PC-3 (cell line): ENCODE data around the gene ST6GALNAC6. TPM values are rescaled to one million over a fixed set of nuclear protein-coding genes. Genes with fewer than 3 reads are reported as not detected.
A peak's percentile ranks its signal among the peaks of the same experiment; 100 is the strongest.

ENCODE experiments used
- ATAC-seq: fragments of 200-7000 bp; cut with Tn5 transposase; 2 replicates; pipeline ENCODE4 v1.9.1; 2020; ENCODE audit warnings: mild to moderate bottlenecking, moderate library complexity
- BruUV-seq: library from RNA; stranded (reverse); fragments of 400-500 nt; replicated peaks from 2 replicates; lab custom pipeline; 2021; lab: Mats Ljungman, UMichigan
- CTCF ChIA-PET: fragments of 300-600 bp; sonication (Branson Sonifier 250); formaldehyde crosslinking; loops from one replicate; lab custom pipeline; 2022; ENCODE audit warnings: antibody characterized with exemption; lab: Charles Lee
- POLR2A ChIA-PET: fragments of 300-600 bp; sonication (Branson Sonifier 250); formaldehyde crosslinking; loops from one replicate; lab custom pipeline; 2022; ENCODE audit warnings: antibody characterized with exemption; ENCODE audit not compliant: unreplicated experiment; lab: Charles Lee
- DNase-seq: peaks from one replicate; pipeline ENCODE4 v3.0.0-alpha.2; 2015
- H2AFZ ChIP-seq: fragments of 300-600 bp; sonication (generic); 2 replicates; pipeline ENCODE4 v1.6.0; 2016; ENCODE audit warnings: antibody characterized with exemption, low read length
- H3F3A ChIP-seq: fragments of 300-600 bp; sonication (generic); one replicate; pipeline ENCODE4 v1.6.0; 2017; ENCODE audit warnings: antibody characterized with exemption, low read length, control low read depth, mild to moderate bottlenecking; ENCODE audit not compliant: unreplicated experiment
- H3K27ac ChIP-seq: fragments of 300-600 bp; sonication (generic); 2 replicates; pipeline ENCODE4 v1.5.1; 2016; ENCODE audit warnings: mild to moderate bottlenecking, low read length
- H3K27me3 ChIP-seq: fragments of 300-600 bp; sonication (generic); 2 replicates; pipeline ENCODE4 v1.6.1; 2016; ENCODE audit warnings: low read length, mixed read lengths
- H3K36me3 ChIP-seq: fragments of 300-600 bp; sonication (generic); 2 replicates; pipeline ENCODE4 v1.6.1; 2016; ENCODE audit warnings: low read depth, mixed run types, low read length, mixed read lengths
- H3K4me1 ChIP-seq: fragments of 300-600 bp; sonication (generic); 2 replicates; pipeline ENCODE4 v1.5.1; 2016; ENCODE audit warnings: low read length; ENCODE audit not compliant: insufficient read depth
- H3K4me2 ChIP-seq: fragments of 300-600 bp; sonication (generic); 2 replicates; pipeline ENCODE4 v1.6.0; 2016; ENCODE audit warnings: low read length
- H3K4me3 ChIP-seq: fragments of 300-600 bp; sonication (generic); 2 replicates; pipeline ENCODE4 v1.5.1; 2016; ENCODE audit warnings: mild to moderate bottlenecking, low read length, mixed read lengths
- H3K79me2 ChIP-seq: fragments of 300-600 bp; sonication (generic); 2 replicates; pipeline ENCODE4 v1.6.1; 2017; ENCODE audit warnings: low read length, mixed read lengths
- H3K9ac ChIP-seq: fragments of 300-600 bp; sonication (generic); 2 replicates; pipeline ENCODE4 v1.6.0; 2016; ENCODE audit warnings: mild to moderate bottlenecking, low read length
- H3K9me2 ChIP-seq: fragments of 300-600 bp; sonication (generic); replicated peaks from 2 replicates; pipeline ENCODE4 v1.6.1; 2016; ENCODE audit warnings: mixed run types, low read length, mixed read lengths
- H3K9me3 ChIP-seq: fragments of 300-600 bp; sonication (generic); 2 replicates; pipeline ENCODE4 v1.6.1; 2016; ENCODE audit warnings: low read length, mixed read lengths
- H4K20me1 ChIP-seq: fragments of 300-600 bp; sonication (generic); 2 replicates; pipeline ENCODE4 v1.6.1; 2016; ENCODE audit warnings: low read length, mixed read lengths
- EZH2 ChIP-seq: fragments of 300-600 bp; sonication (generic); IDR thresholded peaks from one replicate; pipeline ENCODE4 v1.6.1; 2017; ENCODE audit warnings: antibody characterized with exemption, mild to moderate bottlenecking, low read length; ENCODE audit not compliant: unreplicated experiment
- EZH2phosphoT487 ChIP-seq: fragments of 300-600 bp; sonication (generic); IDR thresholded peaks from 2 replicates; pipeline ENCODE4 v1.6.1; 2018; ENCODE audit warnings: mild to moderate bottlenecking, antibody characterized with exemption, low read length, borderline replicate concordance
- intact Hi-C: fragments of 100-400 bp; cut with micrococcal nuclease; formaldehyde crosslinking; loops from 2 replicates; pipeline ENCODE4 v1.9.0; 2023
- total RNA-seq: library from RNA; depleted of rRNA; stranded (reverse); fragments of >200 nt; gene quantifications from 2 replicates; pipeline ENCODE4 v1.2.3, GENCODE V29; 2014
- TF ChIP-seq, protein P1 (sequence below): fragments of 300-600 bp; sonication (generic); conservative IDR thresholded peaks from 2 replicates; pipeline ENCODE4 v1.5.1; 2017; ENCODE audit warnings: antibody characterized with exemption, low read depth, mild to moderate bottlenecking, low read length

Gene ST6GALNAC6
- total RNA-seq, 1 experiment from 2014 or later: 14.5 TPM

DNA sequence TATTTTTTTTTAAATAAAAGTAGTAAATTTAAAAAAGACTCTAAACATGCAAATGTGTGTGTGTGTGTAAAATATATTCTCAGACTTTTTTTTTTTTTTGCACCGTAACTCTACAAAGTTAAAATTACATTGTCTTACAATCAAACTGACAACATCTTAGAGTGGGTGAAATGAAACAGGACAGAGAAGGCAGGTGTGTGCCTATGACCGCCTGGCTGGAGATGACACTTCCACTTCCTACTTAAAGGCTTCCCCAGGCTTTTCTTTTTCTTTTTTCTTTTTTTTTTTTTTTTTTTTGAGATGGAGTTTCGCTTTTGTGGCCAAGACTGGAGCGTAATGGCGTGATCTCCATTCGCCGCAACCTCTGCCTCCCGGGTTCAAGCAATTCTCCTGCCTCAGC is 19.3 kb downstream of the ST6GALNAC6 start:
- H3K9me2 ChIP-seq: no peaks in the 10 kb centered on the region
- no peak overlapping the region for H3K9ac ChIP-seq
- H3K27me3 ChIP-seq: no peaks in the 10 kb centered on the region
- no peaks in the 10 kb centered on the region for H3K9me3 ChIP-seq
- H3K27ac ChIP-seq: no peak overlapping the region
- no peaks in the 10 kb centered on the region for H3F3A ChIP-seq
- POLR2A ChIA-PET: no interaction called here
- CTCF ChIA-PET: no interaction called here
- no peak overlapping the region for H2AFZ ChIP-seq
- DNase-seq: no peak
- H4K20me1 ChIP-seq: no peaks in the 10 kb centered on the region
- peaks cover 16% of the 10 kb centered on the region for H3K79me2 ChIP-seq
- intact Hi-C loops: no loop called here
- TF ChIP-seq EZH2 (no peak), EZH2phosphoT487 (no peak)
- TF ChIP-seq, protein P1, sequence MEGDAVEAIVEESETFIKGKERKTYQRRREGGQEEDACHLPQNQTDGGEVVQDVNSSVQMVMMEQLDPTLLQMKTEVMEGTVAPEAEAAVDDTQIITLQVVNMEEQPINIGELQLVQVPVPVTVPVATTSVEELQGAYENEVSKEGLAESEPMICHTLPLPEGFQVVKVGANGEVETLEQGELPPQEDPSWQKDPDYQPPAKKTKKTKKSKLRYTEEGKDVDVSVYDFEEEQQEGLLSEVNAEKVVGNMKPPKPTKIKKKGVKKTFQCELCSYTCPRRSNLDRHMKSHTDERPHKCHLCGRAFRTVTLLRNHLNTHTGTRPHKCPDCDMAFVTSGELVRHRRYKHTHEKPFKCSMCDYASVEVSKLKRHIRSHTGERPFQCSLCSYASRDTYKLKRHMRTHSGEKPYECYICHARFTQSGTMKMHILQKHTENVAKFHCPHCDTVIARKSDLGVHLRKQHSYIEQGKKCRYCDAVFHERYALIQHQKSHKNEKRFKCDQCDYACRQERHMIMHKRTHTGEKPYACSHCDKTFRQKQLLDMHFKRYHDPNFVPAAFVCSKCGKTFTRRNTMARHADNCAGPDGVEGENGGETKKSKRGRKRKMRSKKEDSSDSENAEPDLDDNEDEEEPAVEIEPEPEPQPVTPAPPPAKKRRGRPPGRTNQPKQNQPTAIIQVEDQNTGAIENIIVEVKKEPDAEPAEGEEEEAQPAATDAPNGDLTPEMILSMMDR: no peak
- H3K4me3 ChIP-seq: no peak overlapping the region
- H3K36me3 ChIP-seq: no peaks in the 10 kb centered on the region
- H3K4me2 ChIP-seq: no peak overlapping the region
- BruUV-seq: no TSS peak
- no peak for ATAC-seq
- H3K4me1 ChIP-seq: peaks cover 5% of the 10 kb centered on the region

DNA sequence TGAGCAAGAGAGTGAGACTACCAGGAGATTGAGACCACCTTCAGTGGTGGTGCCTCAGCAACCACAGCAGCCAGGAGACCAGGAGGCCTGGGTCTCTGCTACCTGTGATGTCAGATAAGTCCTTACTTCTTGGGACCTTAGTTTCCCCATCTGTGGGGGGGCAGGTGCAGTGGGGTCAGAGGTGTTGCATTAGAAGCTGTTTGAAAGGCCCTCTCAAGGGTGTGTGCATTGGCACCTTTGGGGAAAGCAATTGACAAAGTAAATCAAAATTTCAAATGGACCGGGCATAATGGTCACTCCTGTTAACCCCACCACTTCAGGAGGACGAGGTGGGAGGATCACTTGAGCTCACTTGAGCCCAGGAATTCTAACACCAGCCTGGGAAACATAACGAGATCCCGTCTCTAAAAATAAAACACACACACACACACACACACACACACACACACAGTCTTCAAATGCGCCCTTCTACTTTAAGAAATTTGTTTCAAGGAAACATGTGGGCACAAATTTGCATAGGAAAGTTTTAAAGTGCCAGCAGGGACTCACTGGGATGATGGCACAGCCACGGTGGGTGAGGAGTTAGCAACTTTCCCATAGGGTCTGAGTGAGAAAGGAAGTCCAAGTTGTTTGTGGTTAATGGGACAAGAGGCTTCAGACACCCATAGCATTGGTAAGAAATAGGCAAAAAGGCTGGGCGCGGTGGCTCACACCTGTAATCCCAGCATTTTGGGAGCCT is 20.6 kb downstream of the ST6GALNAC6 start:
- Histone ChIP-seq H3K27ac (no peak overlapping the region), H3K4me2 (no peak overlapping the region), H3K36me3 (no peaks in the 10 kb centered on the region), H3F3A (no peaks in the 10 kb centered on the region), H2AFZ (no peak overlapping the region), H3K79me2 (peaks cover 16% of the 10 kb centered on the region), H3K4me3 (no peak overlapping the region), H3K27me3 (no peaks in the 10 kb centered on the region), H3K9me3 (no peaks in the 10 kb centered on the region), H4K20me1 (no peaks in the 10 kb centered on the region), H3K9me2 (no peaks in the 10 kb centered on the region), H3K9ac (no peak overlapping the region), H3K4me1 (peaks cover 17% of the 10 kb centered on the region)
- CTCF ChIA-PET: no interaction called here
- no TSS peak for BruUV-seq
- POLR2A ChIA-PET: no interaction called here
- TF ChIP-seq EZH2phosphoT487 (no peak), EZH2 (no peak)
- TF ChIP-seq, protein P1: no peak
- intact Hi-C loops: loop anchor here (5.0 kb wide), 1 partner anchor 38 kb away; the partner anchor contains the start of gene ST6GALNAC4
- ATAC-seq (no peak), DNase-seq (no peak)

DNA sequence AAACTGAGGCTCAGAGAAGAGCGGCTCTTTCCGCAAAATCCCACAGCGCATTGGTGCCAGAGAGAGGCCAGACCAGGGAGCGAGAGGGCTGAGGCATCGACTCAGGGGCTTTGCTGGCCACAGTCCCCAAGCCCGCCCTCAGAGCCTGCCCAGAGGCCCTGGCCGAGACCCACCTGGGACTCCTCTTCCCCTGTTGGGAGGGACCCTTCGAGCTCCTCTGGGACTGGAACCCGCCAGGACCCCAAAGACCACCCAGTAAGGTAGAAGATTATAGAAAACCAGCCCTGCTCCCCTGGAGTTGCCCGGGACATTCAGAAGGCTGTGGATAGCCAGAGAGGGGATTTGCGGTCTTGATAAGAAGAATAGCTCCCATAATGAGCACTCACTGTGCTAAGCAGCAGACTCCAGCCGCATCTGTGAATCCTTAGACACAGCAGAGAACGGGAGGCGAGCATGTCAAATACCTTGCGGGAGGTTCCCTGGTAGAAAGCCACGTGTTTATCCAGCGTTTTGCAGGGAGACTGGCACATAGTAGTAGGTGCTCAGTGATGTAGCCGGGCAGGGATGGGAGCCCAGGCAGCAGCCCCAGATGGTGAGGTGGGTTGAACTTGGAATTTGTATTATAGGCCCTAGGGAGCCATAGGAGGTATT is 21.3 kb downstream of the ST6GALNAC6 start:
- ATAC-seq: no peak
- H3K9me3 ChIP-seq: no peaks in the 10 kb centered on the region
- intact Hi-C loops: loop anchor here (5.0 kb wide), 1 partner anchor 39 kb away; the partner anchor contains the start of gene ST6GALNAC4
- H4K20me1 ChIP-seq: no peaks in the 10 kb centered on the region
- peak overlapping the region; percentile 71 for H3K9ac ChIP-seq
- CTCF ChIA-PET: no interaction called here
- POLR2A ChIA-PET: no interaction called here
- H3K79me2 ChIP-seq: peaks cover 16% of the 10 kb centered on the region
- no peaks in the 10 kb centered on the region for H3F3A ChIP-seq
- peak overlapping the region; percentile 94 for H3K4me2 ChIP-seq
- H3K36me3 ChIP-seq: no peaks in the 10 kb centered on the region
- DNase-seq: no peak
- no TSS peak for BruUV-seq
- peak overlapping the region; percentile 77 for H3K4me3 ChIP-seq
- H3K9me2 ChIP-seq: no peaks in the 10 kb centered on the region
- no peak overlapping the region for H3K27ac ChIP-seq
- TF ChIP-seq EZH2 (no peak), EZH2phosphoT487 (no peak)
- TF ChIP-seq, protein P1: no peak
- H3K4me1 ChIP-seq: peaks cover 17% of the 10 kb centered on the region
- H3K27me3 ChIP-seq: no peaks in the 10 kb centered on the region
- peak overlapping the region; percentile 90 for H2AFZ ChIP-seq
